GM18499 (cell line): ENCODE results near the gene RP9.
"Not testable (repeated sequence)": the region's sequence is repeated elsewhere in the genome, so short reads cannot be mapped to it uniquely, and the experiment has no call there.

Experiments used
- ATAC-seq: cut with Tn5 transposase; IDR thresholded peaks from one replicate; pipeline ENCODE4 v1.9.1; 2021; ENCODE audit warnings: moderate number of reproducible peaks; ENCODE audit not compliant: insufficient read depth, unreplicated experiment

Gene RP9

GRCh38 chr7:33107136-33108066, 1.8 kb downstream of the RP9 start:
- ATAC-seq: no peak

GRCh38 chr7:33101906-33102305, 7.3 kb downstream of the RP9 start:
- no peak for ATAC-seq

GRCh38 chr7:33100770-33101169, 8.4 kb downstream of the RP9 start:
- no peak for ATAC-seq

GRCh38 chr7:33099154-33099940, 9.9 kb downstream of the RP9 start:
- ATAC-seq: no peak

- not testable (repeated sequence) for ATAC-seq
Measured at GRCh38 chr7:33094745-33095275, 14.4 kb downstream of the RP9 start.

- no peak for ATAC-seq
Measured at GRCh38 chr7:33093266-33093665, 15.9 kb downstream of the RP9 start.

GRCh38 chr7:33091641-33092191, 17.5 kb downstream of the RP9 start:
- no peak for ATAC-seq

GRCh38 chr7:33091111-33091531, 18.1 kb downstream of the RP9 start:
- ATAC-seq: no peak

GRCh38 chr7:33089142-33089541, 20.1 kb downstream of the RP9 start:
- ATAC-seq: no peak

- no peak for ATAC-seq
Measured at GRCh38 chr7:33087858-33088257, 21.3 kb downstream of the RP9 start.

GRCh38 chr7:33087356-33087755, 21.8 kb downstream of the RP9 start:
- no peak for ATAC-seq

- no peak for ATAC-seq
Measured at GRCh38 chr7:33079763-33080690, 29.2 kb downstream of the RP9 start.

GRCh38 chr7:33079096-33079495, 30.1 kb downstream of the RP9 start:
- no peak for ATAC-seq

- no peak for ATAC-seq
Measured at GRCh38 chr7:33076737-33077136, 32.5 kb downstream of the RP9 start.

GRCh38 chr7:33075818-33076518, 33.2 kb downstream of the RP9 start:
- no peak for ATAC-seq

- ATAC-seq: no peak
Measured at GRCh38 chr7:33073243-33073642, 36.0 kb downstream of the RP9 start.

- ATAC-seq: no peak
Measured at GRCh38 chr7:33072471-33072870, 36.7 kb downstream of the RP9 start.

- no peak for ATAC-seq
Measured at GRCh38 chr7:33070831-33071230, 38.4 kb downstream of the RP9 start.

- ATAC-seq: no peak
Measured at GRCh38 chr7:33070277-33070676, 38.9 kb downstream of the RP9 start.
